GM18870 (cell line): ENCODE results near the gene CATSPERZ.
A peak's percentile ranks its signal among the peaks of the same experiment; 100 is the strongest.
"Not testable (repeated sequence)": the region's sequence is repeated elsewhere in the genome, so short reads cannot be mapped to it uniquely, and the experiment has no call there.

Source experiments
- ATAC-seq: cut with Tn5 transposase; IDR thresholded peaks from one replicate; pipeline ENCODE4 v1.9.1; 2021; ENCODE audit warnings: moderate library complexity; ENCODE audit not compliant: unreplicated experiment

CATSPERZ gene

DNA sequence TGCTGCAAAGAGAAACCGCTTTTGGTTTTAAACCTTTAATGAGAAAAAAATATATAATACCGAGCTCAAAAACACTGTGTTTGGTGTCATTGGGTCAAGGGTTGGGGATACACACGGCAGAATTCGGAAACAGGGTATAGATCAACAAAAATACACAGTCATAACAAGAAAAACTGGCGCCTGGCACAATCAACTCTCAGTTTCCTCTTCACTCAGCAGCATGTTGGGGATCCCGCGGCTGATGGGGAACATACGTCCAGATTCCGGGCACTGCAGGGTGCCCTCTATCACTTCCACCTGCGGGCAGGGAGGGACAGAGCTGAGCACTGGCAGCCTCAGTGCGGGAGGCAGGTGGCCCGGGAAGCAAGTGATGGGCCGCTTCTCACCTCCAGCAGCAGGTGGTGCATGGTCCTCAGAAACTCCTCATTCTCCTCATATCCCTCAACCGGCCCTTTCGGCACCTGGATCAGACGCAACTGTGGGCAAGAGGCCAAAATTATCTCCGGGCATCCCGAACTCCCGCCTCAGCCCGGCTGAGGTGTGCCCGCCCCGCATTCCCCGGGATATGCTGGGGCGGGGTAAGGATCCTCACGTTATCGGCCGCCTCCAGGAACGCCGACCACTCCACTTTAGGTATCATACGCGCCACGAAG lies 16.6 kb downstream of the CATSPERZ start:
- ATAC-seq, result no peak

DNA sequence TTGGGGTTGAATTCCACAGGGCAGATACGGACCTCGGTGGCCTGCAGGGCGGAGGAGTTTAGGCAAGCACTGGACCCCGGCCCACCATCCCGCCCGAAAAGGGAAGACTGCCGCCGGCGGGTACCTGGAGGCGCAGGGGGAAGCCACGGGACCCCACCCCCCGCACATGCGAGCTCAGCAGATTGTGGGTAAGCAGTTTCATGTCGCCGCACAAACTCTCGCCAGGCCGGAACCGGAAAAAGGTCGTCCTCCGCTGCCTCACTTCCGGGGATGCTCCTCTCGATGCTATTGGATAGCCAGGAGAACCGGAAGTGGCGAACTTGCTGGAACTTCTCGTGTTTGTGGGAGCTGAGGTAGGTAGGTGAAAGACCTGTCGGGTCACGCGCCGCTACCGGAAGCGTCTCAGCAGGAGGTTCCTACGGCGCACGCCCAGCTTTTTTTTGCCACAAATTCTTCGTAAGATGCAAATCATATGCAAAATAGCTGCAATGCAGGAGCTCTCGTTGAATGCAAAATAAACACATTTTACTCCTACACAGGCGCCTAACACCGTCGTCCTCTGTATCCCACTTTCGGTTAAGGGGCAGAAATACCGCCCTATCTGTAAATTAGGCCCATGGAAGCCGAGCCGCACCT lies 17.3 kb downstream of the CATSPERZ start, which contains the start of gene TRMT112:
TSS of gene TRMT112 (minus strand) at position 235 of the 636 bp plus-strand sequence. CDS start at position 202, 33 bp downstream.
- peak; percentile 73 for ATAC-seq

DNA sequence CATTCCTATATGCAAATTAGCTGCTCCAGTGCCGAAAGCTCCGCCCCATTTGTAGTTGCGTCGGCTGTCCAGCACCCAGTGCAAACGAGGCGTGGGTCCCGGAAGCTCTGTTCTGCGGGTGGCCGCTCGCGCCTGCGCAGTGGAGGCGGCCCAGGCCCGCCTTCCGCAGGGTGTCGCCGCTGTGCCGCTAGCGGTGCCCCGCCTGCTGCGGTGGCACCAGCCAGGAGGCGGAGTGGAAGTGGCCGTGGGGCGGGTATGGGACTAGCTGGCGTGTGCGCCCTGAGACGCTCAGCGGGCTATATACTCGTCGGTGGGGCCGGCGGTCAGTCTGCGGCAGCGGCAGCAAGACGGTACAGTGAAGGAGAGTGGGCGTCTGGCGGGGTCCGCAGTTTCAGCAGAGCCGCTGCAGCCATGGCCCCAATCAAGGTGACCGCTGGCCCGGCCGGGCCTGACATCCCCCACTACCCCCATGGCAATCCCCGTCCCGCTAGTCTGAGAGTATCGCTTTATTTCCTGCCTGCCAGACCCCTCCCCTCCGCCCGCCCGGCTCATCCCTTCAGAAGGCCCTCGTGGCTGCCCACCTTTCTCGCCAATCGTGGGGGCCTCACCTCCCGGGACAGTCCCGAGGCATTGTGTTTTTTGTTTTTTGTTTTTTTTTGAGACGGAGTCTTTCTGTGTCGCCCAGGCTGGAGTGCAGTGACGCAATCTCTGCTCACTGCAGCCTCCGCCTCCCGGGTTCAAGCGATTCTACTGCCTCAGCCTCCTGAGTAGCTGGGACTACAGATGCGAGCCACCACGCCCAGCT lies 18.0 kb downstream of the CATSPERZ start, which contains the start of gene PRDX5:
TSS of gene PRDX5 (plus strand) at position 161 of the 805 bp plus-strand sequence. CDS start at position 256, 95 bp downstream.
- peak; percentile 46 for ATAC-seq

DNA sequence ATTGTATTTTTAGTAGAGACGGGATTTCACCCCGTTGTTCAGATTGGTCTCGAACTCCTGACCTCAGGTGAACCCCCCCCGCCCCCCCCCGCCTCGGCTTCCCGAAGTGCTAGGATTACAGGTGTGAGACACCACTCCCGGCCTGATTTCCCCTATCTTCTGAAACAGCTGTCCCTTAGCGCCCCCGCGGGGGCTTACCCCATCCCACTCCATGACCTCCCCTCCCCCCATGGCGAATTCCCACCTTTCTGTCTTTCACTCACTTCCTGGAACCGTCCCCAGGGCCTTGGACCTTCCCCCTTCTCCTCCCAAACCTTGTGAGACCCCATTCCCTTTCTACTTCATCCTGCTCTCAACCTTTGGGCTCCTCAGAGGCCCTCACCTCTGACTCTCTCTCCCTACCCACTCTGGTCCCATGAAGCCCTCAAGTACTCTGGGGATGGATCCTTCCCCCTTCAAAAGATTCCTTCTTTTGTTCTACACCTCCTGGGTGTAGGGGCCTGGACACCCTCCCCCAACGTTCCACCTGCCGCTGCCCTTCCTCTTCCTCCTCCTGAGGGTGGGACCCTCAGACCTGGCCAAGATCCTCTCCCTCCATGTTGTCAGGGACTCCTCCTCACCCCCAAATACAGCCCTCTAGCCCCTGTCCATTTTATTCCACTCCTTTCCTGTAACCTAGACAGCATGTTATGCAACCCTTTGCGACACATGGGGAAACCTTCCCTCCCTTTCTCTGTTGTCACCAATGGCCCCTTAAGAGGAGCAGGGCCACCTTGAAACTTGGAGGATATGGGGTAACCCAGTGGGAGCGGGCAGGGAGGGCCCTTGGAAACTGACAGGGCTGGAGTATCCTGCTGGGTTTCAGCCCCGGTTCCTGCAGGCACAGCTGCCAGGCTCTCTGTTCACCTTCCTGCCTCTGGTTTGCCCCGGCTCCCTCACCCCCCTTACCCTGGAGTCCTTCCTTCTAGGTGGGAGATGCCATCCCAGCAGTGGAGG lies 18.9 kb downstream of the CATSPERZ start:
- no peak for ATAC-seq

DNA sequence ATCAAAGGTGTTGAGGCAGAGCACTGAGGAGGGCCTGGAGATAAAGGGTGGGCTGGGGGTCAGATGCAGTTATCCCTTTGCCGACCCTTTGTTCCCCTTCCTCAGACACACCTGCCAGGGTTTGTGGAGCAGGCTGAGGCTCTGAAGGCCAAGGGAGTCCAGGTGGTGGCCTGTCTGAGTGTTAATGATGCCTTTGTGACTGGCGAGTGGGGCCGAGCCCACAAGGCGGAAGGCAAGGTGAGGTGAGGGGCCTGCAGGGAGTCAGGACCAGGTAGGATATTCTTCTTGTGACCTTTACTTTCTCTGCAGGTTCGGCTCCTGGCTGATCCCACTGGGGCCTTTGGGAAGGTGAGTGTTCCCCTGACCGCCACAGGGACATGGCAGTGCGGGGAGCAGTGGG lies 20.4 kb downstream of the CATSPERZ start:
- no peak for ATAC-seq

DNA sequence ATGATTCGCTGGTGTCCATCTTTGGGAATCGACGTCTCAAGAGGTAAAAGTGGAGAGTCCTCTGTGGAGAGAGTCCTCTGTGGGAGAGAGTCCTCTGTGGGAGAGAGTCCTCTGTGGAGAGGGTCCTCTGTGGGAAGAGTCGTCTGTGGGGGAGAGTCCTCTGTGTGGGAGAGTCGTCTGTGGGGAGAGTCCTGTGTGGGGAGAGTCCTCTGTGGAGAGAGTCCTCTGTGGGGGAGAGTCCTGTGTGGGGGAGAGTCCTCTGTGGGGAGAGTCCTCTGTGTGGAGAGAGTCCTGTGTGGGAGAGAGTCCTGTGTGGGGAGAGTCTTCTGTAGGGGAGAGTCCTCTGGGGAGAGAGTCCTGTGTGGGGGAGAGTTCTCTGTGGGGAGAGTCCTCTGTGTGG lies 20.9 kb downstream of the CATSPERZ start:
- no peak for ATAC-seq

DNA sequence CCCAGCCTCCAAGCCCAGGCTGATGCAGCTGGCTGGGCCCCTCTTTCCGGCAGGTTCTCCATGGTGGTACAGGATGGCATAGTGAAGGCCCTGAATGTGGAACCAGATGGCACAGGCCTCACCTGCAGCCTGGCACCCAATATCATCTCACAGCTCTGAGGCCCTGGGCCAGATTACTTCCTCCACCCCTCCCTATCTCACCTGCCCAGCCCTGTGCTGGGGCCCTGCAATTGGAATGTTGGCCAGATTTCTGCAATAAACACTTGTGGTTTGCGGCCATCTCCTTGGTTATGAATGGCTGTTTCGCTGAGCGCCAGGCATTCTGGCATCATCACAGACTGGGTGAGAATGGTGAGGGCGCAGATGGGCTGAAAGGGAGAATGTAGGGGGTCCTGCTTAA lies 21.4 kb downstream of the CATSPERZ start:
- no peak for ATAC-seq

DNA sequence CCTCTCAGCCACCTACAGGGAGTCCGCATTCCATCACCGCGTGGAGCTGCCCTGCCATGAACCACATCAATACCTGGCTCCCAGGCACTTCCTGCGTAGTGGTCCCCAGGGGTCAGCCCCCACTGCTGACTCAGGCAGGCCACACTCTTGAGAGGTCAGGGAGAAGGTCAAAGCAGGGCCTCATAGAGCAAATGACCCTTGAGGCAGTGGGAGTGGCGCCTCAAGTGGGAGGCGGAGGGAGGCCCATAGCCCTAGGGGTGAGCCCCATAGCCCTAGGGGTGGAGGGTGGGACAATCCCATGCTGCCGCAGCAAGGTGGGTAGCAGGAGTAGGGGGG lies 22.7 kb downstream of the CATSPERZ start:
- ATAC-seq, result no peak

DNA sequence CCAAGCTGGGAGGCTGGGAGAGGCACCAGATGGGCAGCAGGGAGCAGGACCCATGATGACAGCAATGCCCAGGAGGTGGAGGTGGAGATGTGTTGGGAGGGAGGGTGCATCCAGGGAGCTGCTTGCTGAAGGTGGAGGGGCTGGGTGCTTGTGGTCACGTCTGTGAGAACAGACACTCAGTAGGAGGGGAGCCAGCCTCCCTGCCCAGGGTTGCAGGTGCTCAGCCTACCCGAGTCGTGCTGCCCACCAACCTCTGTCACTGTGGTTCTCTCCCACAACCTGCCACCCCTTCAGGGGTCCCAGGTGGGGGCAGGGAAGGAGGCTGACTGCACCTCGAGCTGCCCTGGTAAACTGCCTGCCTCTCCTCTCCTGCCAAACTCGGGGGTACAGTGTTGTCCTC lies 23.2 kb downstream of the CATSPERZ start:
- no peak for ATAC-seq

DNA sequence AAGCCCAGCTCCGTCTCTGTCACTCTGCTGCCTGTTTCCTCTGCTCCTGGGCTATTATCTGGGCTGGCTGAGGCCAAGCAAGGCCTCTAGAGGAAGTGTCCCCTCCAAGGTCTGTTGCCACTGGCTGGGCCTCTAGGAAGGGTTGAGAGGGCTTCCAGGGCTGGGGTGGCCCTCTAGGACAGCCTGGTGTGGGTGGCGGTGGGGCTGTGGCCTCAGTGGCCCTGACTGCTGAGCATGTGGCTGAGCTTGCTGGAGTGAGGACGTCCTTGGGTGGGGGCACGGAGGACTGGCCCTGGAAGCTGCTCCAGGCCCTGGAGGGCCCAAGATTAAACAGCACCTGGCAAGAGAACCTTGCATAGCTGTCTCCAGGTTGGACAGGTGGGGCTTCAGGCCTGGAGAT lies 23.8 kb downstream of the CATSPERZ start:
- ATAC-seq, result not testable (repeated sequence)

DNA sequence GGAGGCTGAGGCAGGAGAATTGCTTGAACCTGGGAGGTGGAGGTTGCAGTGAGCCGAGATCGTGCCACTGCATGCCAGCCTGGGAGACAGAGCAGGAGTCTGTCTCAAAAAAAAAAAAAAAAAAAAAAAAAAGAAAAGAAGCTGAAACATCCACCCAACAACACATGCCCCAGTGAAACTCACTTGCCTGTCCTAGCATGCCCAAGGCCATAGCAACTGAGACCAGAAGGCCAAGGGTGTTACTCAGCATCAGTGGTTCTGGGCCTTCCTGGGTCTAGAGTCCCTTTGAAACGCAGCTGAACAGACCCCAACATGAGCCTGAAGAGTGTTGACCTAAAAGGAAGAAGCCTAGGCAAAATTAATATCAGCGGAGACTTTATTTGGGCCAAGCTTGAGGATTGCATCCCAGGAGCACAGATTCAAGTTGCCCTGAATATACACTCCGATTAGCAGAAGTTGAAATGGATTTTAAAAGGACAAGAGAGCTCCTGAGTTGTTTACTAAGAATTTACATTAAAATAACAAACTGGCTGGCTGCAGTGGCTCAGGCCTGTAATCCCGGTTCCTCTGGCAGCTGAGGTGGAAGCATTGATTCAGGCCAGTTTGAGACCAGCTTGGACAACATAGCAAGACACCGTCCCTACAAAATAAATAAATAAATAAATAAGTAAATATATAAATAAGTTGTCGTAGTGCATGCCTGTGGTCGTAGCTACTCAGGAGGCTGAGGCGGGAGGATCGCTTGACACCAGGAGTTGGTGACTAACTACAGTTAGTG lies 24.7 kb downstream of the CATSPERZ start:
- ATAC-seq, result no peak

DNA sequence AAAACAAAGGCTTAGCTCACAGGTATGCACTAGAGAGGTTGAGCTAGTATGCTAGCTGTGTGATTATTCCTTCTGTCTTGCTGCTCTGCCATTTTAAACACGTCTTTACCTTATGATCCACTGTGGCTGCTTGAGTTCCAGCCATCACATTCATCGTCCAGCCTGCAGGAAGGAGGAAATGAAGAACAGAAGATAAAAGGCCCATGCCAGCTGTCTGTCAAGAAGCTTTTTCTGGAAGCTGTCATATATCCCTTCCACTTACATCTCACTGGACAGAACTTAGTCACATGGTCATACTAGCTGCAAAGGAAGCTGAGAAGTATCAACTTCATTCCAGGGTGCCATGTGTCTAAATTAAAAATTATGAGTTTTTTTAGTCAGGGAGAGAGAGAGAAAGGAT lies 27.2 kb downstream of the CATSPERZ start:
- no peak for ATAC-seq

DNA sequence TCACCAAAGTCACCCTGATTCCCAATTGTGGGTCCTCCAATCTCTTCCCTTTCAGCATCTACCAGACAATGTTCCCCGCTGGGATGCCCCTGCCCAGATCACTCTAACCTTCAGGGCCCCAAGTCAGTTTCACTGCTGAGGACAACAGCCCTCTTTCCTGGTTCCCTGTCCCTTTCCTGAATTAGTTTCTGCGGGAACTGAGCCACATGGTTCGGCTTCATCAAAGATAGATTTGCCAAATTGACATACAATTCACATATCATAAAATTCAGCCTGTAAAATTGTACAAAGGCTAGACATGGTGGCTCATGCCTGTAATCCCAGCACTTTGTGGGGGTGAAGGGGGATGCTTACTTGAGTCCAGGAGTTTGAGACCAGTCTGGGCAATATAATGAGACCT lies 27.8 kb downstream of the CATSPERZ start:
- ATAC-seq, result no peak

DNA sequence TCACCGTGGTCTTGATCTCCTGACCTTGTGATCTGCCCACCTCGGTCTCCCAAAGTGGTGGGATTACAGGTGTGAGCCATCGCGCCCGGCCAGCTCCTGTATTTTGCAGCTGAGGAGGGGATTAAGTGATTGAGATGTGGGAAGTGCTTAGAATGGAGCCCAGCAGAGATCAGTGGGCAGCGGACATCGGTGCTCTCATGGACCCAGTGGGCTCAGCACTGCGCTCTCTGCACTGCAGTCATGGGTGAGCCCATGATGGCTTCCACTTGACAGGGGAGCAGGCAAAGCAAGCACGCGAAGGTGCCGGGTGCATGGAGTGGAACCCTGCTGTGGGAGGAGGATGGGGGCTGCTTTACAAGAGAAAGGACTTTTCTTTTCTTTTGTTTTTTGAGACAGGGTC lies 30.7 kb downstream of the CATSPERZ start:
- no peak for ATAC-seq

DNA sequence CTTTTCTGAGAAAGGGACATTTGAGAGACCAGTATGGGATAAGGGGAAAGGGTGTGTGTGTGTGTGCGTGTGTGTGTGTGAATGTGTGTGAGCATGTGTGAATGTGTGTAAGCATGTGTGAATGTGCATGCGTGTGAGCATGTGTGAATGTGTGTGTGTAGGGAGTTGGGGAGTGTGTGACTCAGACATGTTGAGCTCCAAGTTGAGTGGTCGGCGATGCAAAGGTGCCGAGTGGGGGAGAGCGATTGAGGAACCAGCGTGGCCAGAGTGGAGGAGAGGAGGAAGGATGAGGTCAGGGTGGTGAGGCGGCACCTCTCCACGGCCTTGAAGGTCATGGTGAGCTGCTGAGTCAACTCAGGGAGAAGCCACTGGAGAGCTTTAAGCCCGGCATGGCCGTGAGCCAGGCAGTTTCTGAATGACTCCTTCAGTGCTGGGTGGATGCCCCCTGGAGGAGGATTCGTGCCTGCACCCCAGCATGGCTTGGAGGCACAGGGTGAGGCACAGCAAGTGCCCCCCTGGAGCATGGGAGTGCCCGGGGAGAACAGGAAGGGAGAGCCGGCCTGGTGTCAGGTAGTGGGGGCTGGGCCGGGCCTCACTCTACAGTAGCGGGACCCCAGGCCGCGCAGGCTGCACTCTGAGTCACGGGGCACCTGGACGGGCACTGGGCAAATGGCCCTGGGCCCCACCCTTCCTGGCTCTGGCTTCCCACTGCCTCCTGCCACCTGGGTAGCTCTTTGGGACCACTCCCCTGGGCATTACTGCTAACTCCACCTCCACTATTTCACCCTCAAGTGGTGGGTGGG lies 31.6 kb downstream of the CATSPERZ start:
- peak; percentile 44 for ATAC-seq

DNA sequence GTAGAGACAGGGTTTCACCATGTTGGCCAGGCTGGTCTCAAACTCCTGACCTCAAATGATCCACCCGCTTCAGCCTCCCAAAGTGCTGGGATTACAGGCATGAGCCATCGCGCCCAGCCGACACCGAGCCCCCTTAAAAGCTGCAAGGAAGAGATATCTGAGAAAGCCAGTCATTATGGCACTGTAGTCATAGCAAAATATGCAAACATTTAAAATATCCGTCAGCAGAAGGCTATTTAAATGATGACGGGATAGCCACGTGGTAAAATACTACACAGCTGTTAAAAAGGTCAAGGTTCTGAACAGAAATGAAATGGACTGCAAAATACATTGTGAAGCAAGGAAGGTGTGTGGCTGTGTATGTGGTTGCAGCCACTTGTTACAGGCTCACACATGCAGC lies 33.4 kb downstream of the CATSPERZ start:
- no peak for ATAC-seq

DNA sequence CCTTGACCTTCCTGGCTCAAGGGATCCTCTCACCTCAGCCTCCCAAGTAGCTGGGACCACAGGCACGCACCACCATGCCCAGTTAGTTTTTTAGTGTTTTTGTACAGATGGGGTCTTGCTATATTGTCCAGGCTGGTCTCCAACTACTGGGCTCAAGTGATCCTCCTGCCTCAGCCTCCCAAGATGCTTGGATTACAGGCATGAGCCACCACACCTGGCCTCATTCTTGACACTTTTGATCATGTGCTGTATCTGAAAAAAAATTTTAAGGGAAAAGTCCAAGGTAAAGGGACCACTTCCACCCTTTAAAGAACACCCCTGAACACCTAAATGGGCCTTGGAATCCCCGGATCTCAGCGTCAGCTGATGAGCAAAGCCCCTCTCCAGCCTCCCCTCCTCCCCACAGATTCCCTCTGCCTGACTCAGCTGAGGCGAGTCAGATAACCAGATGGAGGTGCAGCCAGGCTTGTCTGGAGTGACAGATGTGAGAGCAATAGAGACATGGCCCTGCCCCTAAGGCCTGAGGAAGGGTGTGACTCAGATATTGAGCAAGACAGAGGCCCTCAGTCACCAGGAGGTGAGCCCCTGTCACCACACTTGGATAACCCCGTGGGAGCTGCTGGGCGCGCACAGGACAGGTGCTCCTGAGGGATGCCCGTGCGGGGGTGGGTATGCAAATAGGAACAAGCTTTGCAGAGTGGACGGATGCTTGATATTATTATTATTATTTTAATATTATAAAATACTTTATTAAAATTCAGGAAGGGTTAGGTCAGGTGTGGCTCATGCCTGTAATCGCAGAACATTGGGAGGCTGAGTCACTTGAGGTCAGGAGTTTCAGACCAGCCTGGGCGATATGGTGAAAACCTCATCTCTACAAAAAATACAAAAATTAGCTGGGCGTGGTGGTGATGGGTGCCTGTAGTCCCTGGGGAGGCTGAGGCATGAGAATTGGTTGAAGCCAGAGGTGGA lies 34.9 kb downstream of the CATSPERZ start:
- ATAC-seq, result peak; percentile 78
